ENCODE results near the gene SLC27A4. TPM values are rescaled to one million over a fixed set of nuclear protein-coding genes. Genes with fewer than 3 reads are reported as not detected.

SLC27A4 gene
- total RNA-seq, 4 donors from 2014 or later, result 4.6 to 22.7 (median 9.5) TPM

- Histone ChIP-seq H3K36me3 (no peaks in the 10 kb centered on the region), H3K4me1 (no peaks in the 10 kb centered on the region), H3K9me3 (no peaks in the 10 kb centered on the region), H3K4me3 (no peak overlapping the region), H3K27ac (no peak overlapping the region), H3K27me3 (no peaks in the 10 kb centered on the region)
- intact Hi-C loops (cut with DNase I; ENCODE audit: low total_unique reads), result no loop called here
- TF ChIP-seq CTCF (IDR thresholded peaks at IDR 0.05) (no peak), POLR2A (IDR thresholded peaks at IDR 0.05) (no peak)
- no peak for DNase-seq
Observed at GRCh38 chr9:128405077-128405779, 64.9 kb downstream of the SLC27A4 start.

- Histone ChIP-seq H3K4me3 (no peak overlapping the region), H3K36me3 (no peaks in the 10 kb centered on the region), H3K27me3 (no peaks in the 10 kb centered on the region), H3K9me3 (no peaks in the 10 kb centered on the region), H3K4me1 (no peaks in the 10 kb centered on the region), H3K27ac (no peak overlapping the region)
- DNase-seq, result no peak
- intact Hi-C loops (cut with DNase I; ENCODE audit: low total_unique reads), result no loop called here
- TF ChIP-seq POLR2A (IDR thresholded peaks at IDR 0.05) (no peak), CTCF (IDR thresholded peaks at IDR 0.05) (no peak)
Observed at GRCh38 chr9:128405780-128406171, 65.4 kb downstream of the SLC27A4 start.

- Histone ChIP-seq H3K4me1 (no peaks in the 10 kb centered on the region), H3K4me3 (no peak overlapping the region), H3K36me3 (no peaks in the 10 kb centered on the region), H3K9me3 (no peaks in the 10 kb centered on the region), H3K27ac (no peak overlapping the region), H3K27me3 (no peaks in the 10 kb centered on the region)
- TF ChIP-seq CTCF (IDR thresholded peaks at IDR 0.05), result no peak
- TF ChIP-seq POLR2A (IDR thresholded peaks at IDR 0.05), result no peak
- intact Hi-C loops (cut with DNase I; ENCODE audit: low total_unique reads), result no loop called here
- DNase-seq, result no peak
Observed at GRCh38 chr9:128406848-128407391, 66.6 kb downstream of the SLC27A4 start.

GRCh38 chr9:128408963-128409431 is 68.7 kb downstream of the SLC27A4 start:
- H3K27ac ChIP-seq, result no peak overlapping the region
- intact Hi-C loops (cut with DNase I; ENCODE audit: low total_unique reads), result no loop called here
- no peaks in the 10 kb centered on the region for H3K9me3 ChIP-seq
- TF ChIP-seq CTCF (IDR thresholded peaks at IDR 0.05) (no peak), POLR2A (IDR thresholded peaks at IDR 0.05) (no peak)
- no peak for DNase-seq
- no peaks in the 10 kb centered on the region for H3K36me3 ChIP-seq
- no peaks in the 10 kb centered on the region for H3K4me1 ChIP-seq
- H3K4me3 ChIP-seq, result no peak overlapping the region
- peaks cover 0 to 5% of the 10 kb centered on the region in 2 donors for H3K27me3 ChIP-seq

GRCh38 chr9:128409450-128409849 is 69.1 kb downstream of the SLC27A4 start:
- H3K4me1 ChIP-seq, result no peaks in the 10 kb centered on the region
- H3K27me3 ChIP-seq, result peaks cover 0 to 5% of the 10 kb centered on the region in 2 donors
- no peak overlapping the region for H3K4me3 ChIP-seq
- DNase-seq, result no peak
- H3K27ac ChIP-seq, result no peak overlapping the region
- H3K9me3 ChIP-seq, result no peaks in the 10 kb centered on the region
- intact Hi-C loops (cut with DNase I; ENCODE audit: low total_unique reads), result no loop called here
- no peak for TF ChIP-seq CTCF (IDR thresholded peaks at IDR 0.05)
- no peak for TF ChIP-seq POLR2A (IDR thresholded peaks at IDR 0.05)
- H3K36me3 ChIP-seq, result no peaks in the 10 kb centered on the region

All from uterus (tissue), 4 donors.